ENCODE data around the gene PKN1.
"Not testable (repeated sequence)": the region's sequence is repeated elsewhere in the genome, so short reads cannot be mapped to it uniquely, and the experiment has no call there.

The PKN1 gene

DNA sequence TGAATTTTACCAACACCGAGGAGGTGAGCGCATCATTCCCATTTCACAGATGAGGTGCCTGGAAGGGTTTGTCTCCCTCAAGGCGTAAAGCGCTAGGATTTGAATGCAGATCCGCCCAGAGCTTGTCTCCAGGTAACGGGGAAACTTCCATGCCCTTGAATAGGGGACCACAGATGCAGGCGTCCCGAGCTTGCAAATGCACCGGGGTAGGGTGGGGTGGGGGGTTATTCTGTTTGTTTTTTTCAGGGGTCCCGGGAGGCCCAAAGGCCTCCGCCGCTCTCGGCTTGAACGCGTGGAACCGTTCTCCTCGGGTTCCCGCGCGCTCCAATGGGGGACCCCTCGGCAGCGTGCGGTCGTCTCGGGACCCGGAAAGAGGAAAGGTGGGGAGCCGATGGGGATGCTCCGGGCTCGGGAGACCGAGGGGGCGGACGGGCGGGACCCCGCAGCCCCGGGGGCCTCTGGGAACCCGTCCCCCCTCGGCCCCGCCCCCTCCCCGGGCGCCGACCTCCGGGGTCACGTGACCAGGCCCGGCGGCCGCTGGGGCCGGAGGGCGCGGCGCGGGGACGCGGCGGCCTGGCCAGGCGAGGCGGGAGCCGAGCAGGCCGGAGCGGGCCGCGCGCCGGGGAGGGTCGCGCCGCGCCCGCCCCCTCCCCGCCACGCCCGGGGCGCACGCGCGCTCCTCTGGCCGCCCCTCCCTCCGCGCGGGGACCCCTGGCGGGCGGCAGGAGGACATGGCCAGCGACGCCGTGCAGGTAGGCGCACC, at the start of gene PKN1:
Gene PKN1 (plus strand): TSS at position 516 of the 763 bp plus-strand sequence. CDS start 216 bp downstream, at position 732.
- DNase-seq (ENCODE audit: low spot score), result peak; percentile 34

DNA sequence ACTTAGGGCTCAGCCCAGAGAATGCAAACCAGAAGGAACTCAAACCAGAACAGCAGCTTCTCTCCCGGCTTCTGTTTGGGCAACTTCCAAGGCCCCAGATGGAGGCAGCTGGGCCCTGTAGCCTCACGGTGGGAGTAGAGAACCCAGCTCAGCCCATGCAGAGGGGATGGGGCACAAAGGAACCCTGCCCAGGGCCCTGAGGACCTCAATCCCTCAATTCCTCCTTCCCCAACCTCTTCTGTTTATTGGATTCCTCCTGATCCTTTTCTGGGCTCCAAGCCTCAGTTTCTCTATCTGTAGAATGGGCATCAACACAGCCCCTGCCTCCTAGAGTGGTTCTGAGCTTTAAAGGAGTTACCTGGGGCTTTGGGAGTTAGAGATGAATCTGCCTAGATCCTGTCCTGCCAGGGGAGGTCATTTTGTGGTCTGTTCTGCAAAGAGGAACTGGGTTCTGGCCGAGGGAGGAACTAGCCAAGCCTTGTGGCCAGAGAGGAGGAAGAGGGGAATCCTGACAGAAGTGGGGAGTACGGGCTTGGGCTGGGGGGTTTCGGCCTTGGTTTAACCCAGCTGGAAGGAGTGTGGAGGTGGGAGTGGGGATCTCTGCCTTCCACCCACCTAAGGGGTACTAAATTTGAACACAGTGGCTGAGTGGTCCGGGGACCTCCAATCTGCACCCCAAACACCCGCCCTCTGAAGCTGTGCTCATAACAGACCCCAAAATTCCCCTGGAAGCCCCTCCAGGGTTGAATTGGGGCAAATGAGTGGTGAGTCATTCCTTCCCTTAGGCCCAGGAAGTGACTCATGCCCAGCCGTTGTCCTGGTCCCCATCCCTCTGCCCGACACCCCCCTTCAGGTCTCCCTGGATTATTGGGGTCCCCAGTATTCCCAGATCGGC, 49.2 kb upstream of the PKN1 start:
- no peak for DNase-seq (ENCODE audit: low spot score)

DNA sequence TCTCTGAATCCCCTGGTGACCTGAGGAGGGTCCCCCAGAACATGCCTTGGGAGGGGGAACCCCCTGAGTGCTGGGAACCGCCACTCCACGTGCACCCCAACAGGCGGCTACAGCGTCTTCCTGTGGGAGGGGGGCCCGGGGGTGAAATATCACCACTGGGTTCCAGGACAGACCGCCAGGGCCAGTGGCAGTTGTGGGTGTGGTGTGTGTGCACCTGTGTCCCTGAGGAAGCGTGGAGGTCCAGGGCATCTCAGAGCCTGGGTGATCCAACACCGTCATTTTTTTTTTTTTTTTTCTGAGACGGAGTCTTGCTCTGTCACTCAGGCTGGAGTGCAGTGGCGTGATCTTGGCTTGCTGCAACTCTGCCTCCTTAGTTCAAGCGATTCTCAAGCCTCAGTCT, 47.6 kb upstream of the PKN1 start:
- no peak for DNase-seq (ENCODE audit: low spot score)

DNA sequence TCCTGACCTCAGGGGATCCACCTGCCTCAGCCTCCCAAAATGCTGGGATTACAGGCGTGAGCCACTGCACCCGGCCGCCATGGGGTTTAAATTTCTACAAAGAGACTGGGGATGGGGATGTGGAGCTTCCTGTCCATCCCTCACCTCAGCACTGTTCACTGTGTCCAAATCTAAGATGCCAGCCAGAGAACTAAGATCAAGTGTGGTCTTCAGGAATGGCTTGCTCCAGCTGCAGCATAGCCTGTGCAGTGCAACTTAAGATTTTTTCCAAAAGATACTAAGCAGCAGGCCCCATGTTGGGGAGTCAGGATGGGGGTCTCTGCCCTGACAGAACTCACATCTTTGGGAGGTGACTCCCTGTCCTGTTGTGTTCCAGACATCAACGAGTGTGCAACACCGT, 42.6 kb upstream of the PKN1 start:
- no peak for DNase-seq (ENCODE audit: low spot score)

GRCh38 chr19:14391156-14391821, 41.8 kb upstream of the PKN1 start:
- DNase-seq (ENCODE audit: low spot score), result no peak

GRCh38 chr19:14393329-14393728, 39.8 kb upstream of the PKN1 start:
- no peak for DNase-seq (ENCODE audit: low spot score)

DNA sequence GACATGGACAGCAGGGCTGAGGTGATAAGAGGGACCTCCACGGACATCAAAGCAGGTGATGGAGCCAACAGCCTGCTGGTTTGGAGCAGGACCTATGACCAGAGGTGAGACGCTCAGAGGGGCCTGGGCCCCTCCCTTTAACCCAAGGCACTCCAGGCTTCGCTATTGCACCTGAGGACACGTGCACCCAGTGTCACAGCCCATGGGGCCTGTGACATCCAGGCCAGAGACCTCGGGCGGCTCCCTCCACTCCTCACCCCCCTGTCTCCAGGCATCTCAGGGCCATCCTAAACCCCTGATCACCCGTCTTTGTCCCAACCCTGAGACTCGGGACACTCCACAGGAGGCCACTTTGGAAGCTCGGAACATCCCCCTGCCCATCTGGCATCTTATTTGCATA, 38.9 kb upstream of the PKN1 start:
- DNase-seq (ENCODE audit: low spot score), result no peak

DNA sequence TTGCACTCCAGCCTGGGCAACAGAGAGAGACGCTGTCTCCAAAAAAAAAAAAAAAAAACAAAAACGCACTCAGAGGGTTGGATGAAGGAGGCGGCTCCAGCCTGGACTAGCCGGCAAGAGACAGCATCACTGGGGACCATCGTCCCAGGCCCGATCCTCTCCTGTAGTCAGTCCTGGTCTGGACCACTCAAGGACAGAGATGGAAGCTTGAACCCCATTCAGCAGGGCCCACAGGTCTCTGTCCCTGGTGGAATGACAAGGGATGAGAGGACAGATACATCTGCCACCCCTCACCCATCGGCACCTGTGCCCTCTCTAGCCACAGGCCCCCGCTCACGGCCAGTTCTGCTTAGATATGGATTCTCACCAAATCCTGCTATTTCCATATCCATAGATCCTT, 37.8 kb upstream of the PKN1 start:
- no peak for DNase-seq (ENCODE audit: low spot score)

DNA sequence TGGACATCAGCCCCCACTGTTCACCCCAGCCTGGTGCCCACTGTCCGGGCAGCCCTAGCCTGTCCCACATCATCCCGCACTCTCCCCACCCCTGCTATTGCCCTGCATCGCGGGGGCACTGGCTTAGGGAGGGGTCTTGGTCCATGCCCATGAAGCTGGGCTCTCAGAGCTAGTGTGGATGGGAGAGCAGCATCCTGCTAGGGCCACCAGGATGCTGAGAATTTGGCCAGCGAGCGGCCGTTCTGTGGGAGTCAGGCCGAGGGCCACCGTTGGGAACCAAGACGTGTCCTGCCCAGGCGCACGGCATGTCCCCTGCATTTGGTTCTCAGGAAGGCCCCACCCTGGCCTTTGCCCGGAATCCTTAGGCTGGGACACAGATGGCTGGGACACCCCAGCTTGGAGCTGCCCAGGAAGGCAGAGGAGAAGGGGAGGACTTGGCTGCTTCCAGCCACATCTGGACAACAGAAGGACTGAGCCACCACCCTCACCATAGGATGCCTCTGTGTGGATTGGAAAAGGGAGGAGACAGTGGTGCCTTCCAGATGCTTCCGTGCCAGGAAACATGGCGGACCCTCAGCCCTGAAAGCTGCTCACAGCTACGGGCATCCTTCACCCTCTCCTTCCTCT, 37.3 kb upstream of the PKN1 start:
- no peak for DNase-seq (ENCODE audit: low spot score)

- DNase-seq (ENCODE audit: low spot score), result not testable (repeated sequence)
These were observed 36.4 kb upstream of the PKN1 start for GRCh38 chr19:14396730-14397129.

- DNase-seq (ENCODE audit: low spot score), result not testable (repeated sequence)
These were observed 35.9 kb upstream of the PKN1 start for GRCh38 chr19:14397168-14397567.

- DNase-seq (ENCODE audit: low spot score), result no peak
These were observed 32.1 kb upstream of the PKN1 start for GRCh38 chr19:14400951-14401431.

DNA sequence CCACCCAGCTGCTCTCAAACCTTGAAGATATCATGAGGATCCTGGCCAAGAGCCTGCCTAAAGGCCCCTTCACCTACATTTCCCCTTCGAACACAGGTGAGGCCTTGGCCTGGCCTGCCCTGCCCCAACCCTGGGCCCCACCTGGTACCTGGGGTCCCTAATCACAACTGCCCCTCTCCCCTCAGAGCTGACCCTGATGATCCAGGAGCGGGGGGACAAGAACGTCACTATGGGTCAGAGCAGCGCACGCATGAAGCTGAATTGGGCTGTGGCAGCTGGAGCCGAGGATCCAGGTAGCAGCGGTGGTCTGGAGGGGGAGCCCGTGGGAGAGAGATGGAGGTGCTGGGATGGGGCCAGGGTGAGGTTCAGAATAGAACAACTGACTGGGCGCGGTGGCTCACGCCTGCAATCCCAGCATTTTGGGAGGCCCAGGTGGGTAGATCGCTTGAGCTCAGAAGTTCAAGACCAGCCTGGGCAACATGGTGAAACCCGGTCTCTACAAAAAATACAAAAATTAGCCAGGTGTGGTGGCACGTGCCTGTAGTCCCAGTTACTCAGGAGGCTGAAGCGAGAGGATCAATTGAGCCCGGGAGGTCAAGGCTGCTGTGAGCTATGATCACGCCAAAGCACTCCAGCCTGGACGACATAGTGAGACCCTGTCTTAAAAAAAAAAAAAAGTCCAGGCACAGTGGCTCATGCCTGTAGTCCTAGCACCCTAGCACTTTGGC, 31.5 kb upstream of the PKN1 start:
- no peak for DNase-seq (ENCODE audit: low spot score)

GRCh38 chr19:14402332-14403144, 30.6 kb upstream of the PKN1 start:
- DNase-seq (ENCODE audit: low spot score), result peak; percentile 50

GRCh38 chr19:14403145-14403930, 29.8 kb upstream of the PKN1 start:
- DNase-seq (ENCODE audit: low spot score), result not testable (repeated sequence)

GRCh38 chr19:14404312-14404711, 28.8 kb upstream of the PKN1 start:
- no peak for DNase-seq (ENCODE audit: low spot score)

GRCh38 chr19:14405380-14405757, 27.7 kb upstream of the PKN1 start:
- no peak for DNase-seq (ENCODE audit: low spot score)

DNA sequence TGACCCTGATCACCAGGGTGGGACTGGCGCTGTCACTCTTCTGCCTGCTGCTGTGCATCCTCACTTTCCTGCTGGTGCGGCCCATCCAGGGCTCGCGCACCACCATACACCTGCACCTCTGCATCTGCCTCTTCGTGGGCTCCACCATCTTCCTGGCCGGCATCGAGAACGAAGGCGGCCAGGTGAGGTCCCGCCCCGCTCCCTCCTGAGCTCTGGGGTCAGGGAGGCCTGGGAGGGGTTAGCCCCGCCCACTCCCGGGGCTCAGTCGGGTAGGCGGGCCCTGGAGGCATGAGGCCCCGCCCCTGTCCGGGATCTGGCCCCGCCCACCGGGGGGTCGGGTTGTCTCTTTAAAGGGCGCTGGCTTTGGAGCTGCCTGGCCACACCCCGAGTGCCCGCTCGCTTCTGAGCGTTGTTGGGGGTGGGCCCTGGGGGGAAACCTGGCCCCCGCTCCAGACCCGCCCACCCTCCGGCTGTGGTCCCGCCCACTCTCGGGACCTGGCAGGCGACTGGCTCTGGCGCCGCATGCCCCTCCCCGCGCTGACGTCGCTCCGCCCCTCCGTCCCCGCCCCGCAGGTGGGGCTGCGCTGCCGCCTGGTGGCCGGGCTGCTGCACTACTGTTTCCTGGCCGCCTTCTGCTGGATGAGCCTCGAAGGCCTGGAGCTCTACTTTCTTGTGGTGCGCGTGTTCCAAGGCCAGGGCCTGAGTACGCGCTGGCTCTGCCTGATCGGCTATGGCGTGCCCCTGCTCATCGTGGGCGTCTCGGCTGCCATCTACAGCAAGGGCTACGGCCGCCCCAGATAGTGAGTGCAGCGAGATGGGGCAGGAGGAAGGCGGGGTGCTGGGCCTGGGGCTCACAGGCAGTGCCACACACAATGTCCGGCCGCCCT, 27.1 kb upstream of the PKN1 start:
- peak; percentile 35 for DNase-seq (ENCODE audit: low spot score)
